Neural cell (in vitro differentiated cells): ENCODE measurements around the gene FAM83G. TPM values are rescaled to one million over a fixed set of nuclear protein-coding genes. Genes with fewer than 3 reads are reported as not detected.

Experiments
- H2AFZ ChIP-seq: fragments of 200-600, 300-800 bp; sonication (generic), shearing (Covaris generic); 2 replicates; pipeline ENCODE4 v1.6.0; 2014; ENCODE audit warnings: low read depth, mild to moderate bottlenecking, antibody characterized with exemption, low read length, moderate library complexity
- H3F3A ChIP-seq: fragments of 200-600 bp; shearing (Covaris generic); 2 replicates; pipeline ENCODE4 v1.6.1; 2016; ENCODE audit warnings: mild to moderate bottlenecking, moderate library complexity, mixed read lengths, antibody characterized with exemption, low read length; ENCODE audit not compliant: insufficient read depth, poor library complexity, severe bottlenecking
- H3K27ac ChIP-seq: fragments of 200-600, 300-800 bp; sonication (generic), shearing (Covaris generic); 2 replicates; pipeline ENCODE4 v1.5.1; 2014; ENCODE audit warnings: mild to moderate bottlenecking, low read length, moderate library complexity
- H3K27me3 ChIP-seq: fragments of 300-800, 200-600 bp; sonication (generic), shearing (Covaris generic); 2 replicates; pipeline ENCODE4 v1.6.0; 2014; ENCODE audit warnings: mild to moderate bottlenecking, low read depth, low read length, moderate library complexity; ENCODE audit not compliant: insufficient read depth
- H3K36me3 ChIP-seq: fragments of 300-800, 200-600 bp; sonication (generic), shearing (Covaris generic); 2 replicates; pipeline ENCODE4 v1.5.1; 2014; ENCODE audit warnings: mild to moderate bottlenecking, antibody characterized with exemption, low read length, moderate library complexity; ENCODE audit not compliant: insufficient read depth
- H3K4me2 ChIP-seq: fragments of 300-800, 200-600 bp; sonication (generic), shearing (Covaris generic); 2 replicates; pipeline ENCODE4 v1.6.0; 2014; ENCODE audit warnings: mild to moderate bottlenecking, low read length
- H3K4me3 ChIP-seq: fragments of 300-800, 200-600 bp; sonication (generic), shearing (Covaris generic); 2 replicates; pipeline ENCODE4 v1.5.1; 2014; ENCODE audit warnings: mild to moderate bottlenecking, low read length, moderate library complexity
- H3K79me2 ChIP-seq: fragments of 200-600 bp; shearing (Covaris generic); replicated peaks from 2 replicates; pipeline ENCODE4 v1.6.0; 2014; ENCODE audit warnings: mild to moderate bottlenecking, low read length, moderate library complexity; ENCODE audit not compliant: insufficient read depth
- H3K9ac ChIP-seq: fragments of 300-800, 200-600 bp; sonication (generic), shearing (Covaris generic); 2 replicates; pipeline ENCODE4 v1.6.1; 2016; ENCODE audit warnings: mild to moderate bottlenecking, low read length, mixed read lengths
- H3K9me2 ChIP-seq: fragments of 200-600 bp; shearing (Covaris generic); 2 replicates; pipeline ENCODE4 v1.6.1; 2016; ENCODE audit warnings: mild to moderate bottlenecking, low read length, mixed read lengths; ENCODE audit not compliant: insufficient read depth
- H3K9me3 ChIP-seq: fragments of 200-600, 300-800 bp; sonication (generic), shearing (Covaris generic); 2 replicates; pipeline ENCODE4 v1.6.1; 2016; ENCODE audit warnings: mild to moderate bottlenecking, mixed run types, low read length, moderate library complexity, mixed read lengths
- H4K20me1 ChIP-seq: fragments of 200-600 bp; shearing (Covaris generic); 2 replicates; pipeline ENCODE4 v1.6.1; 2016; ENCODE audit warnings: mild to moderate bottlenecking, mixed run types; ENCODE audit not compliant: insufficient read depth
- EP300 ChIP-seq: fragments of 450-650 bp; conservative IDR thresholded peaks from 2 replicates; pipeline ENCODE4 v1.6.1; 2014; ENCODE audit warnings: antibody characterized with exemption, mild to moderate bottlenecking, moderate library complexity; ENCODE audit not compliant: poor library complexity, severe bottlenecking
- EZH2 ChIP-seq: fragments of 200-600, 300-800 bp; shearing (Covaris generic), sonication (generic); IDR thresholded peaks from 2 replicates; pipeline ENCODE4 v1.6.1; 2014; ENCODE audit warnings: antibody characterized with exemption, low read length, borderline replicate concordance, mild to moderate bottlenecking; ENCODE audit not compliant: insufficient read depth, poor library complexity, severe bottlenecking
- MXI1 ChIP-seq: fragments of 450-650 bp; conservative IDR thresholded peaks from 2 replicates; pipeline ENCODE4 v1.6.1; 2014; ENCODE audit warnings: antibody characterized with exemption, mild to moderate bottlenecking; ENCODE audit not compliant: poor library complexity, severe bottlenecking
- POLR2AphosphoS5 ChIP-seq: IDR thresholded peaks from 2 replicates; pipeline ENCODE4 v1.6.1; 2012
- RAD21 ChIP-seq: fragments of 450-650 bp; conservative IDR thresholded peaks from 2 replicates; pipeline ENCODE4 v1.6.1; 2014; ENCODE audit warnings: antibody characterized with exemption, mild to moderate bottlenecking, moderate library complexity
- SMC3 ChIP-seq: fragments of 450-650 bp; conservative IDR thresholded peaks from 2 replicates; pipeline ENCODE4 v1.6.1; 2014; ENCODE audit warnings: antibody characterized with exemption, mild to moderate bottlenecking, moderate library complexity; ENCODE audit not compliant: poor library complexity
- TAF1 ChIP-seq: IDR thresholded peaks from 2 replicates; pipeline ENCODE4 v1.6.1; 2012; ENCODE audit warnings: low read depth
- polyA plus RNA-seq: library from polyadenylated mRNA; depleted of rRNA; stranded (reverse); fragments of >200 nt; gene quantifications from 2 replicates; pipeline ENCODE4 v1.2.3, GENCODE V29; 2014
- TF ChIP-seq, protein P1 (sequence below): fragments of 450-650 bp; IDR thresholded peaks from 2 replicates; pipeline ENCODE4 v1.5.1; 2014; ENCODE audit warnings: antibody characterized with exemption, mild to moderate bottlenecking, moderate library complexity; ENCODE audit not compliant: poor library complexity, severe bottlenecking
- TF ChIP-seq, protein P2 (sequence below): IDR thresholded peaks from 2 replicates; pipeline ENCODE4 v1.6.1; 2012; ENCODE audit warnings: borderline replicate concordance

The FAM83G gene
- polyA plus RNA-seq, 1 donor from 2014 or later, result not detected

DNA sequence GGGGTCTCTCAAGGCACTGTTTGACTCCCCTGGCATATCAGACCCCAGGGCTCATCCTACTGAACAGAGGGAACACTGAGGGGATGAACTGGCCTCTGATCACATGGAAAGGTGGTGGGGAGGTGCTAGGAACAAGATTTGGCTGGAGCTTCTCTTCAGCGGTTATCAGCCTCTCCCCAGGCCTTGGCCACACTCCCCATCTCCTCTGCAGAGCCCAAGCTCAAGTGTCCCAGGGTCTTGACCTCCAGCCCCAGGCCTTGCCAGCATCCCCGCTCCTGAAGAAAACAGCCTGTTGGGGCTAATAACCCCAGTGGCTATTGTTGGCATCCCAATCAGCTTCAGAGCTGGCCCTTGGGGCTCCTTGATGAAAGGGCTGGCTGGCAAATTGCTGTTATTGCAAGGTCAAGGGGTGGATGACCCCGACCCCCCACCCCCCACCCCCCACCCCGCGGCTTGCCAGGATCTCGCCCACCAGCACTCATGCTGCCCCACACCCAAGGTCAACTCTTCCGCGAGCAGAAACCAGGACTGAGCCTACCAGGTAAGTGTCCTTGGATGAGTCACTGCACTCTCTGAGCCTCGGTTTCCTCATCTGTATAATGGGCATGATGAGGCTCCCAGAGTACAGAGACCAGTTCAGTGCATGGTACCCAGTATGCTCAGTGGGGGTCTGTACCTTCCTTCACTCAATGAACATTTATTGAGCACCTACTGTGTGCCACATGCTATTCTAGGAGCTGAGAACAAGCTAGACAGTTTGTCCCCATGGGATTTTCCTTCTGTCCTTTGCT is 18.8 kb upstream of the FAM83G start (continued):
- no peak for TF ChIP-seq EP300
- no peak for TF ChIP-seq TAF1

DNA sequence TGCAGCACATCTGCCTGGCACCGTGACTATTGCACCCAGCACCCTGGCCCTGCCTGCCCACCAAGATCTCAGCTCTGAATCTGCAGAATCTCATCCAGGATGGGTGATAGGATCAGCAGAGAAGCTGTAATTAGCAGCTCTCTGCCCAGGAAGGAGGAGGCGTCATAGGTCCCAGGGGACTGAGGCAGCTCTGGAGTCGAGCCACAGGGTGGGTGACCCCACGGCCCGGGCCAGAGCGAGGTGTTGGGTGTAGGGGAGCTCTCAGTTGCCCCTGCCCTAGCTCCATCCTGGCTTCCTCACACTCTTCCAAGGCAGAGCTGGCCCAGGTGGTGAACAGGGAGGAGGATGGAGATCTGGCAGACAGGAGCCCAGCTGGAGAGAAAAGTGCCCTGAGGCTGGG is 18.2 kb upstream of the FAM83G start:
- H3K4me3 ChIP-seq, result no peak overlapping the region
- H2AFZ ChIP-seq, result no peak overlapping the region
- no peaks in the 10 kb centered on the region for H3F3A ChIP-seq
- no peaks in the 10 kb centered on the region for H3K79me2 ChIP-seq
- TF ChIP-seq TAF1, result no peak
- no peak for TF ChIP-seq SMC3
- TF ChIP-seq EZH2, result no peak
- no peak for TF ChIP-seq RAD21
- TF ChIP-seq EP300, result no peak
- TF ChIP-seq, protein P1, sequence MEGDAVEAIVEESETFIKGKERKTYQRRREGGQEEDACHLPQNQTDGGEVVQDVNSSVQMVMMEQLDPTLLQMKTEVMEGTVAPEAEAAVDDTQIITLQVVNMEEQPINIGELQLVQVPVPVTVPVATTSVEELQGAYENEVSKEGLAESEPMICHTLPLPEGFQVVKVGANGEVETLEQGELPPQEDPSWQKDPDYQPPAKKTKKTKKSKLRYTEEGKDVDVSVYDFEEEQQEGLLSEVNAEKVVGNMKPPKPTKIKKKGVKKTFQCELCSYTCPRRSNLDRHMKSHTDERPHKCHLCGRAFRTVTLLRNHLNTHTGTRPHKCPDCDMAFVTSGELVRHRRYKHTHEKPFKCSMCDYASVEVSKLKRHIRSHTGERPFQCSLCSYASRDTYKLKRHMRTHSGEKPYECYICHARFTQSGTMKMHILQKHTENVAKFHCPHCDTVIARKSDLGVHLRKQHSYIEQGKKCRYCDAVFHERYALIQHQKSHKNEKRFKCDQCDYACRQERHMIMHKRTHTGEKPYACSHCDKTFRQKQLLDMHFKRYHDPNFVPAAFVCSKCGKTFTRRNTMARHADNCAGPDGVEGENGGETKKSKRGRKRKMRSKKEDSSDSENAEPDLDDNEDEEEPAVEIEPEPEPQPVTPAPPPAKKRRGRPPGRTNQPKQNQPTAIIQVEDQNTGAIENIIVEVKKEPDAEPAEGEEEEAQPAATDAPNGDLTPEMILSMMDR, result no peak
- TF ChIP-seq, protein P2, sequence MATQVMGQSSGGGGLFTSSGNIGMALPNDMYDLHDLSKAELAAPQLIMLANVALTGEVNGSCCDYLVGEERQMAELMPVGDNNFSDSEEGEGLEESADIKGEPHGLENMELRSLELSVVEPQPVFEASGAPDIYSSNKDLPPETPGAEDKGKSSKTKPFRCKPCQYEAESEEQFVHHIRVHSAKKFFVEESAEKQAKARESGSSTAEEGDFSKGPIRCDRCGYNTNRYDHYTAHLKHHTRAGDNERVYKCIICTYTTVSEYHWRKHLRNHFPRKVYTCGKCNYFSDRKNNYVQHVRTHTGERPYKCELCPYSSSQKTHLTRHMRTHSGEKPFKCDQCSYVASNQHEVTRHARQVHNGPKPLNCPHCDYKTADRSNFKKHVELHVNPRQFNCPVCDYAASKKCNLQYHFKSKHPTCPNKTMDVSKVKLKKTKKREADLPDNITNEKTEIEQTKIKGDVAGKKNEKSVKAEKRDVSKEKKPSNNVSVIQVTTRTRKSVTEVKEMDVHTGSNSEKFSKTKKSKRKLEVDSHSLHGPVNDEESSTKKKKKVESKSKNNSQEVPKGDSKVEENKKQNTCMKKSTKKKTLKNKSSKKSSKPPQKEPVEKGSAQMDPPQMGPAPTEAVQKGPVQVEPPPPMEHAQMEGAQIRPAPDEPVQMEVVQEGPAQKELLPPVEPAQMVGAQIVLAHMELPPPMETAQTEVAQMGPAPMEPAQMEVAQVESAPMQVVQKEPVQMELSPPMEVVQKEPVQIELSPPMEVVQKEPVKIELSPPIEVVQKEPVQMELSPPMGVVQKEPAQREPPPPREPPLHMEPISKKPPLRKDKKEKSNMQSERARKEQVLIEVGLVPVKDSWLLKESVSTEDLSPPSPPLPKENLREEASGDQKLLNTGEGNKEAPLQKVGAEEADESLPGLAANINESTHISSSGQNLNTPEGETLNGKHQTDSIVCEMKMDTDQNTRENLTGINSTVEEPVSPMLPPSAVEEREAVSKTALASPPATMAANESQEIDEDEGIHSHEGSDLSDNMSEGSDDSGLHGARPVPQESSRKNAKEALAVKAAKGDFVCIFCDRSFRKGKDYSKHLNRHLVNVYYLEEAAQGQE, result no peak
- TF ChIP-seq POLR2AphosphoS5, result no peak
- no peak for TF ChIP-seq MXI1
- no peaks in the 10 kb centered on the region for H3K27me3 ChIP-seq
- no peaks in the 10 kb centered on the region for H3K36me3 ChIP-seq
- no peaks in the 10 kb centered on the region for H3K9me2 ChIP-seq
- H4K20me1 ChIP-seq, result no peaks in the 10 kb centered on the region
- H3K9ac ChIP-seq, result no peak overlapping the region
- H3K4me2 ChIP-seq, result no peak overlapping the region
- no peaks in the 10 kb centered on the region for H3K9me3 ChIP-seq
- no peak overlapping the region for H3K27ac ChIP-seq

DNA sequence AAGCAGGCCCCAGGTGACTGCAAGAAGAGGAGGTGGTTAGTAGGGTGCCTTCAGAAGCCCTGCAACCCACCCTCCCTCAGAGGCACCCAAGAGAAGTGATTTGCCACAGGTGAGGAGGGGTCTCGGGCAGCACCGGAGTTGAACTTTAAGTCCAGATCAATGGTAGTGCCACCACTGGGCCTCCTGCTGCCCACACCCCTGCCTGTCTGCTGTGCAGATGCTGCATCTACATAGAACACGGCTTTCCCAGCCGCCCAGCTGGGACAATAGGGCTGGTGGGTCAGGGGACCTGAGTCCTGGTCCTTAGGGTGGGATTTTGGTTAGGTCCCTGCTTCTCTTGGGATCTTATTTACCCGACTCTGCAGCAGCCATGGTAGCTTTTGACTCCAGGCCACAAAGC is 17.6 kb upstream of the FAM83G start:
- no peaks in the 10 kb centered on the region for H3K79me2 ChIP-seq
- no peaks in the 10 kb centered on the region for H3K9me3 ChIP-seq
- H4K20me1 ChIP-seq, result no peaks in the 10 kb centered on the region

More for the DNA sequence above, 17.6 kb upstream of the FAM83G start:
- H3K4me3 ChIP-seq, result no peak overlapping the region
- TF ChIP-seq TAF1, result no peak
- TF ChIP-seq MXI1, result no peak
- no peak for TF ChIP-seq EZH2
- no peak overlapping the region for H2AFZ ChIP-seq
- no peaks in the 10 kb centered on the region for H3F3A ChIP-seq
- no peak overlapping the region for H3K4me2 ChIP-seq
- no peaks in the 10 kb centered on the region for H3K27me3 ChIP-seq
- H3K27ac ChIP-seq, result no peak overlapping the region
- no peaks in the 10 kb centered on the region for H3K36me3 ChIP-seq
- H3K9ac ChIP-seq, result no peak overlapping the region
- no peaks in the 10 kb centered on the region for H3K9me2 ChIP-seq
